GM23338 (cell line): ENCODE results near the gene RASIP1. TPM values are rescaled to one million over a fixed set of nuclear protein-coding genes. Genes with fewer than 3 reads are reported as not detected.

Experiments used
- ATAC-seq: fragments of 200-7000 bp; cut with Tn5 transposase; 3 replicates; pipeline ENCODE4 v1.9.1; 2020
- DNase-seq: peaks from one replicate; pipeline ENCODE4 v3.0.0-alpha.2; 2015; ENCODE audit warnings: low spot score
- H2AFZ ChIP-seq: fragments of 200-600 bp; sonication (generic); 2 replicates; pipeline ENCODE4 v1.8.0; 2016; ENCODE audit warnings: antibody characterized with exemption, mild to moderate bottlenecking, moderate library complexity
- H3F3A ChIP-seq: fragments of 200-600 bp; sonication (generic); replicated peaks from 2 replicates; pipeline ENCODE4 v1.8.0; 2017; ENCODE audit warnings: antibody characterized with exemption, mixed run types, low read depth
- H3K27ac ChIP-seq: fragments of 200-600 bp; sonication (generic); 2 replicates; pipeline ENCODE4 v1.6.1; 2016; ENCODE audit warnings: low read depth
- H3K27me3 ChIP-seq: fragments of 200-600 bp; sonication (generic); 2 replicates; pipeline ENCODE4 v1.8.0; 2016; ENCODE audit warnings: mild to moderate bottlenecking, mixed run types, moderate library complexity; ENCODE audit not compliant: insufficient read depth
- H3K36me3 ChIP-seq: fragments of 200-600 bp; sonication (generic); 2 replicates; pipeline ENCODE4 v1.8.0; 2016; ENCODE audit warnings: mild to moderate bottlenecking; ENCODE audit not compliant: insufficient read depth
- H3K4me1 ChIP-seq: fragments of 200-600 bp; sonication (generic); 2 replicates; pipeline ENCODE4 v1.8.0; 2016; ENCODE audit warnings: mild to moderate bottlenecking, moderate library complexity; ENCODE audit not compliant: insufficient read depth
- H3K4me2 ChIP-seq: fragments of 200-600 bp; sonication (generic); 2 replicates; pipeline ENCODE4 v1.7.1; 2017; ENCODE audit warnings: mixed run types
- H3K4me3 ChIP-seq: fragments of 200-600 bp; sonication (generic); 2 replicates; pipeline ENCODE4 v1.6.1; 2016; ENCODE audit warnings: mixed run types
- H3K79me2 ChIP-seq: fragments of 200-600 bp; sonication (generic); replicated peaks from 2 replicates; pipeline ENCODE4 v1.8.0; 2017; ENCODE audit warnings: mild to moderate bottlenecking; ENCODE audit not compliant: insufficient read depth
- H3K9me2 ChIP-seq: fragments of 200-600 bp; sonication (generic); 2 replicates; pipeline ENCODE4 v1.8.0; 2017; ENCODE audit not compliant: insufficient read depth
- H4K20me1 ChIP-seq: fragments of 200-600 bp; sonication (generic); replicated peaks from 2 replicates; pipeline ENCODE4 v1.8.0; 2017; ENCODE audit warnings: mild to moderate bottlenecking; ENCODE audit not compliant: insufficient read depth
- H3K27ac Mint-ChIP-seq: 2 replicates; pipeline ENCODE4 v1.8.0; 2020; ENCODE audit warnings: inconsistent platforms, mild to moderate bottlenecking, moderate library complexity, mixed read lengths
- H3K27me3 Mint-ChIP-seq: 3 replicates; pipeline ENCODE4 v1.8.0; 2022; ENCODE audit warnings: low read depth, mild to moderate bottlenecking, moderate library complexity, mixed read lengths, inconsistent platforms; ENCODE audit not compliant: insufficient read depth, poor library complexity
- H3K36me3 Mint-ChIP-seq: 3 replicates; pipeline ENCODE4 v1.8.0; 2021; ENCODE audit warnings: low read depth, mild to moderate bottlenecking, inconsistent platforms, moderate library complexity, mixed read lengths
- H3K4me1 Mint-ChIP-seq: 3 replicates; pipeline ENCODE4 v1.8.0; 2020; ENCODE audit warnings: mild to moderate bottlenecking, inconsistent platforms, mixed read lengths
- H3K4me3 Mint-ChIP-seq: 3 replicates; pipeline ENCODE4 v1.8.0; 2021; ENCODE audit warnings: moderate library complexity, mild to moderate bottlenecking, inconsistent platforms, mixed read lengths
- H3K9me3 Mint-ChIP-seq: 3 replicates; pipeline ENCODE4 v1.8.0; 2020; ENCODE audit warnings: moderate library complexity, mild to moderate bottlenecking, inconsistent platforms, mixed read lengths
- CREB1 ChIP-seq: fragments of 250-450 bp; sonication (Bioruptor Pico); IDR thresholded peaks from 2 replicates; pipeline ENCODE4 v1.5.0; 2020; ENCODE audit warnings: low read depth, mild to moderate bottlenecking, moderate library complexity
- CTCF ChIP-seq, 2 experiments: fragments of 200-600 bp in 1 of 2; sonication (generic) in 1 of 2; conservative IDR thresholded peaks; 2 replicates each; pipeline versions ENCODE4 v1.5.1 to v1.6.1; 2016 to 2017; ENCODE audit warnings: antibody characterized with exemption in 2 of 2, low read depth in 2 of 2, mild to moderate bottlenecking in 2 of 2, moderate library complexity in 1 of 2
- ETS1 ChIP-seq: IDR thresholded peaks from 2 replicates; pipeline ENCODE4 v1.6.1; 2016; ENCODE audit warnings: antibody characterized with exemption
- EZH2 ChIP-seq: fragments of 200-600 bp; sonication (generic); IDR thresholded peaks from one replicate; pipeline ENCODE4 v1.8.0; 2017; ENCODE audit warnings: antibody characterized with exemption, mild to moderate bottlenecking, low read depth; ENCODE audit not compliant: unreplicated experiment
- NANOG ChIP-seq: IDR thresholded peaks from 2 replicates; pipeline ENCODE4 v1.6.1; 2016; ENCODE audit warnings: antibody characterized with exemption, borderline replicate concordance
- POLR2AphosphoS5 ChIP-seq: IDR thresholded peaks from 2 replicates; pipeline ENCODE4 v1.6.1; 2016; ENCODE audit warnings: antibody characterized with exemption, low read depth
- REST ChIP-seq: IDR thresholded peaks from one replicate; pipeline ENCODE4 v1.6.1; 2018; ENCODE audit warnings: antibody characterized with exemption; ENCODE audit not compliant: unreplicated experiment
- ZNF331 ChIP-seq: fragments of 250-450 bp; sonication (Bioruptor Pico); IDR thresholded peaks from 2 replicates; pipeline ENCODE4 v1.5.0; 2020; ENCODE audit warnings: low read depth, mild to moderate bottlenecking, moderate library complexity
- polyA plus RNA-seq: library from polyadenylated mRNA; unstranded; fragments of >200 nt; fragmentation: Nextera tagmentation; extraction: Ambion mirVana; gene quantifications from 2 replicates; pipeline ENCODE4 v1.2.1, GENCODE V29; 2016
- total RNA-seq: library from RNA; depleted of rRNA; stranded (reverse); fragments of >200 nt; shearing (Covaris generic); gene quantifications from 2 replicates; pipeline ENCODE4 v1.2.3, GENCODE V29; 2014

RASIP1 gene
- total and polyA plus RNA-seq, 2 experiments from 2014 or later = 9.2 to 14.8 TPM

GRCh38 chr19:48746738-48747575, 6.5 kb upstream of the RASIP1 start, which contains the start of gene IZUMO1:
Gene IZUMO1 (minus strand): TSS chr19:48746909. CDS start chr19:48745859, 1,050 bp downstream.
- Histone ChIP-seq H3K79me2 (peaks cover 33% of the 10 kb centered on the region), H3K4me3 (peak within 1 kb of the TSS; percentile 56), H3F3A (peaks cover 12% of the 10 kb centered on the region; the same call in 1 of the 2 replicates), H3K27me3 (no peaks in the 10 kb centered on the region), H3K4me2 (peak within 1 kb of the TSS; percentile 70), H3K9me2 (no peaks in the 10 kb centered on the region), H3K4me1 (peaks cover 19% of the 10 kb centered on the region), H3K36me3 (0 out of 2 replicates have a peak, but pooled peaks cover 6% of the 10 kb centered on the region), H2AFZ (no peak within 1 kb of the TSS), H3K27ac (peak within 1 kb of the TSS; percentile 81), H4K20me1 (peaks cover 11% of the 10 kb centered on the region; the same call in 1 of the 2 replicates)
- H3K27me3 Mint-ChIP-seq = peaks cover 24% of the 10 kb centered on the region
- ATAC-seq (peak; percentile 78), DNase-seq (peak; percentile 97)
- peak within 1 kb of the TSS; percentile 68 for H3K4me3 Mint-ChIP-seq
- peaks cover 26% of the 10 kb centered on the region for H3K4me1 Mint-ChIP-seq
- no peaks in the 10 kb centered on the region; the same call in 2 of the 3 replicates for H3K9me3 Mint-ChIP-seq
- TF ChIP-seq CREB1 (CRISPR knock-in tag) (peak; percentile 97), ETS1 (peak; percentile 97), CTCF (conservative IDR thresholded peaks at IDR 0.05; ENCODE audit: low read depth in 2 of 2) (no peak), POLR2AphosphoS5 (peak; percentile 70)
- H3K27ac Mint-ChIP-seq = peak within 1 kb of the TSS; percentile 94
- H3K36me3 Mint-ChIP-seq = peaks cover 41% of the 10 kb centered on the region

- Histone ChIP-seq H3K27me3 (peaks cover under 1% of the 10 kb centered on the region; the same call in 1 of the 2 replicates), H3K79me2 (peaks cover 25% of the 10 kb centered on the region), H2AFZ (no peak overlapping the region), H3K4me3 (peak overlapping the region; percentile 56), H3K4me1 (peaks cover 15% of the 10 kb centered on the region), H3K36me3 (0 out of 2 replicates have a peak, but pooled peaks cover 6% of the 10 kb centered on the region), H3K27ac (peak overlapping the region; percentile 81), H3K4me2 (peak overlapping the region; percentile 70), H4K20me1 (peaks cover 8% of the 10 kb centered on the region; the same call in 1 of the 2 replicates), H3K9me2 (no peaks in the 10 kb centered on the region), H3F3A (peaks cover 14% of the 10 kb centered on the region)
- Mint-ChIP-seq H3K9me3 (no peaks in the 10 kb centered on the region; the same call in 2 of the 3 replicates), H3K4me3 (peak overlapping the region; percentile 68), H3K27me3 (peaks cover 26% of the 10 kb centered on the region), H3K27ac (peak overlapping the region; percentile 94), H3K36me3 (peaks cover 35% of the 10 kb centered on the region), H3K4me1 (peaks cover 30% of the 10 kb centered on the region)
- no peak for ATAC-seq
- TF ChIP-seq NANOG (no peak), ZNF331 (CRISPR knock-in tag) (no peak), CREB1 (CRISPR knock-in tag) (no peak), EZH2 (no peak), POLR2AphosphoS5 (no peak), REST (no peak), CTCF (conservative IDR thresholded peaks at IDR 0.05; ENCODE audit: low read depth in 2 of 2) (no peak)
- no peak for DNase-seq
These were observed 5.7 kb upstream of the RASIP1 start for GRCh38 chr19:48746110-48746509.
